GM19023 (cell line): Measurements from ENCODE around the gene SOX2.
"Not testable (repeated sequence)": the region's sequence is repeated elsewhere in the genome, so short reads cannot be mapped to it uniquely, and the experiment has no call there.

Source experiments
- ATAC-seq: cut with Tn5 transposase; IDR thresholded peaks from one replicate; pipeline ENCODE4 v1.9.1; 2021; ENCODE audit warnings: mild to moderate bottlenecking, moderate library complexity; ENCODE audit not compliant: unreplicated experiment

The SOX2 gene

GRCh38 chr3:181756645-181757297 is 45.0 kb downstream of the SOX2 start:
- ATAC-seq = no peak

DNA sequence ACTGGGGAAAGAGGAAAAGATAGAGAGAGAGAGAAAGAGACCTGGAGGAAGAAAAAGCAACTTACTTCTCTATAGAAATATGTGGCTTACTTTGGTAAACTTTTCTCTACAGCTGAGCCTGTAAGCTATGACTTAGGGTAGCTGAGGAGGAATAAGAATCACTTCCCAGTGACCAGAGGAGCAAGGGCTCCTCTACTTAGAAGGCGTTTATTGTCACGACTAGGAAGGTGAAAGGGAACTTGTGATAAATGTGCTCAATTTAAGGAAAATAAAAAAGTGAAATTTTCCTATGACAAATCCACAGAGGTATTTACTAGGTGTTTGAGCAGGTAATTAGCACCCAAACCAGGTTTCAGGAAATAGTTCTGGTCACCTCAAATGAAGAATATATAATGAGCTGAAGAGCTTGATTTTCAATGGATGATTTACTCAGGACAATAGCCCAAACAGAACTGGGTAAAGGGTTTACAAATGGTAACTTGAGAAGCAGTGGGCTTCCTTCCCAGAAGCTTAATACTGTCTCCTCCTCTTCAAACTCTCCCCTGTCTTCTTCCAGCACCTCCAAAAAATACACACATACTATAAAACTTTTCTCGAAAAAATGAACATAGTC is 46.1 kb downstream of the SOX2 start:
- ATAC-seq = no peak

- no peak for ATAC-seq
Measured at GRCh38 chr3:181761906-181762305, 50.2 kb downstream of the SOX2 start.

DNA sequence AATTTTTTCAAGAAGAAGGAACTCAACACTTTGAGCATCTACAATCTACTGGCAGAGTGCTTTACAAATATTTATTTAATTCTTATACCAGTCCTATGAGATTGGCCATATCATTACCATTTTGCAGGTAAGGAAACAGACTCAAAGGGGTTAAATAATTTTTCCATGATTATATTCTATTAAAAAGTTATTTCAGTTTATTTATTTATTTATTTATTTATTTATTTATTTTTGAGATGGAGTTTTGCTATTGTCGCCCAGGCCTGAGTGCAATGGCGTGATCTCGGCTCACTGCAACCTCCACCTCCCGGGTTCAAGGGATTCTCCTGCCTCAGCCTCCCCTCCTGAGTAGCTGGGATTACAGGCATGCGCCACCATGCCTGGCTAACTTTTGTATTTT is 52.3 kb downstream of the SOX2 start:
- ATAC-seq = not testable (repeated sequence)
